NCI-H748 (cell line): Measurements from ENCODE around the gene POLG.

Experiments used
- DNase-seq: peaks from one replicate; lab custom pipeline; 2025; ENCODE audit not compliant: unreplicated experiment; lab: John Stamatoyannopoulos, UW

POLG gene

GRCh38 chr15:89334510-89335297 lies at the start of gene POLG:
Gene POLG (minus strand): TSS chr15:89334824. CDS start chr15:89333754, 1,070 bp downstream.
- peak; percentile 97 for DNase-seq

- no peak for DNase-seq
Observed at GRCh38 chr15:89384176-89384604, 49.6 kb upstream of the POLG start.

- DNase-seq: peak; percentile 95
Observed at GRCh38 chr15:89383365-89384175, 48.9 kb upstream of the POLG start.

GRCh38 chr15:89381888-89382686 lies 47.5 kb upstream of the POLG start:
- DNase-seq: peak; percentile 2

GRCh38 chr15:89381331-89381730 lies 46.7 kb upstream of the POLG start:
- no peak for DNase-seq

GRCh38 chr15:89379818-89380217 lies 45.2 kb upstream of the POLG start:
- DNase-seq: no peak

GRCh38 chr15:89379251-89379695 lies 44.6 kb upstream of the POLG start:
- DNase-seq: no peak

- no peak for DNase-seq
Observed at GRCh38 chr15:89378296-89379151, 43.9 kb upstream of the POLG start.

- DNase-seq: no peak
Observed at GRCh38 chr15:89377842-89378295, 43.2 kb upstream of the POLG start.

GRCh38 chr15:89377024-89377841 lies 42.6 kb upstream of the POLG start:
- no peak for DNase-seq

- DNase-seq: no peak
Observed at GRCh38 chr15:89376388-89376787, 41.8 kb upstream of the POLG start.

GRCh38 chr15:89375093-89376005 lies 40.7 kb upstream of the POLG start:
- no peak for DNase-seq

GRCh38 chr15:89374086-89374981 lies 39.7 kb upstream of the POLG start:
- DNase-seq: no peak

GRCh38 chr15:89372069-89372935 lies 37.7 kb upstream of the POLG start:
- DNase-seq: no peak

- DNase-seq: no peak
Observed at GRCh38 chr15:89371228-89372044, 36.8 kb upstream of the POLG start.

- no peak for DNase-seq
Observed at GRCh38 chr15:89370978-89371227, 36.3 kb upstream of the POLG start.
